GM19035 (cell line): ENCODE measurements around the gene ITPK1.

Source experiments
- ATAC-seq: cut with Tn5 transposase; IDR thresholded peaks from one replicate; pipeline ENCODE4 v1.9.1; 2021; ENCODE audit not compliant: unreplicated experiment

Gene ITPK1

GRCh38 chr14:92942576-92942975 lies 173.1 kb downstream of the ITPK1 start:
- no peak for ATAC-seq

- ATAC-seq, result no peak
Measured at GRCh38 chr14:92942136-92942535, 173.6 kb downstream of the ITPK1 start.

- no peak for ATAC-seq
Measured at GRCh38 chr14:92941531-92941930, 174.2 kb downstream of the ITPK1 start.

GRCh38 chr14:92940543-92940942 lies 175.2 kb downstream of the ITPK1 start:
- no peak for ATAC-seq

- no peak for ATAC-seq
Measured at GRCh38 chr14:92939699-92940098, 176.0 kb downstream of the ITPK1 start.

GRCh38 chr14:92938890-92939671 lies 176.6 kb downstream of the ITPK1 start:
- no peak for ATAC-seq

- ATAC-seq, result no peak
Measured at GRCh38 chr14:92938235-92938875, 177.4 kb downstream of the ITPK1 start.

- ATAC-seq, result no peak
Measured at GRCh38 chr14:92937051-92937937, 178.4 kb downstream of the ITPK1 start.

- ATAC-seq, result no peak
Measured at GRCh38 chr14:92936085-92936484, 179.6 kb downstream of the ITPK1 start.

GRCh38 chr14:92935446-92935845 lies 180.3 kb downstream of the ITPK1 start:
- no peak for ATAC-seq

GRCh38 chr14:92934196-92935085 lies 181.3 kb downstream of the ITPK1 start:
- no peak for ATAC-seq

GRCh38 chr14:92933481-92933880 lies 182.2 kb downstream of the ITPK1 start:
- no peak for ATAC-seq

GRCh38 chr14:92932448-92933395 lies 183.0 kb downstream of the ITPK1 start:
- no peak for ATAC-seq

- ATAC-seq, result no peak
Measured at GRCh38 chr14:92931681-92932447, 183.9 kb downstream of the ITPK1 start.

GRCh38 chr14:92930737-92931602 lies 184.8 kb downstream of the ITPK1 start:
- no peak for ATAC-seq

GRCh38 chr14:92929689-92930608 lies 185.8 kb downstream of the ITPK1 start:
- no peak for ATAC-seq
